ENCODE data around the gene KCNK13. TPM values are rescaled to one million over a fixed set of nuclear protein-coding genes. Genes with fewer than 3 reads are reported as not detected.

The KCNK13 gene
- total RNA-seq, 1 donor from 2014 or later = 0.62 TPM

DNA sequence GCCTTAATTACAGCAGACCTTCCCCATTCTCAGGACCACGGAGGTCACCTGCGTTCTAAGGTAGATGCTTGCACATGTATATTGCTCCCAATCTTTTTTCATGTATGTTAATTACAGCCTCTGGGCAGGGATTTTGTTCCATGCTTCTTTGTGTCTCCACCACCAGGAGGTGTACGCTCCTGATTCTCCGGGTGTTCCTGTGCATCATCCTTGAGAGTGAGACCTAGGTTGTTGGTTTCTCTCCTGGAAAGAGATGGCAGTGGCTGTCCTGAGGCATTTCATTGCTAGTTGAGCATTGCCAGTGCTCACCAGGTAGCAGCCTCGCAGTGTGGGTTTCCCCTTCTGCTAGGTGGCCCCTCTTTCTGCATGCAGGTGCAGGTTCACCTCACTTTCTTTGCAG, 52.8 kb downstream of the KCNK13 start:
- intact Hi-C loops (cut with DNase I) = no loop called here
- no peak for DNase-seq (ENCODE audit: low spot score)

GRCh38 chr14:90115780-90116179, 54.0 kb downstream of the KCNK13 start:
- intact Hi-C loops (cut with DNase I) = no loop called here

DNA sequence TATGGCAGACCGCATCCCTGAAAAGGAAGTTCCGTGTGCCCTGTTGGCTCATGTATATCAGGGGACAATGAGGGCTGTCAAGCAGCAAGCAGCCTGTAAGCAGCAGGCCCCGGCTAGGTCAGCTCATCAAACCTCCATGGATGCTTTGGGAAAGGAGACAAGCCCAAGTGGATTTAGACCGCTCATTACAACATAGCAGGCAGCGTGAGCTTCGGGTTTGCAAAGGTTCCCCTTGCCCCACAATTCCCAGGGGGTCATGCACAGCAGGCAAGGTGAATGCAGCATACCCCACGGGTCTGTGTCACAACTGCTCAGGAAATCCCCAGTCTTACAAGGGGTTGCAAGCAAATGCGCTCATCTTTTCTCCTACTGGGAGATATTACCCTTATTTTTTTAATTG, 54.6 kb downstream of the KCNK13 start:
- DNase-seq (ENCODE audit: low spot score) = no peak
- intact Hi-C loops (cut with DNase I) = no loop called here

More at GRCh38 chr14:90115780-90116179, 54.0 kb downstream of the KCNK13 start:
- no peak for DNase-seq (ENCODE audit: low spot score)

GRCh38 chr14:90118027-90118426, 56.2 kb downstream of the KCNK13 start:
- intact Hi-C loops (cut with DNase I) = no loop called here
- no peak for DNase-seq (ENCODE audit: low spot score)

- DNase-seq (ENCODE audit: low spot score) = no peak
- intact Hi-C loops (cut with DNase I) = no loop called here
Observed at GRCh38 chr14:90126260-90126659, 64.5 kb downstream of the KCNK13 start.

- intact Hi-C loops (cut with DNase I) = no loop called here
- no peak for DNase-seq (ENCODE audit: low spot score)
Observed at GRCh38 chr14:90132821-90133570, 71.2 kb downstream of the KCNK13 start.

- DNase-seq (ENCODE audit: low spot score) = no peak
- intact Hi-C loops (cut with DNase I) = no loop called here
Observed at GRCh38 chr14:90136904-90137303, 75.1 kb downstream of the KCNK13 start.

DNA sequence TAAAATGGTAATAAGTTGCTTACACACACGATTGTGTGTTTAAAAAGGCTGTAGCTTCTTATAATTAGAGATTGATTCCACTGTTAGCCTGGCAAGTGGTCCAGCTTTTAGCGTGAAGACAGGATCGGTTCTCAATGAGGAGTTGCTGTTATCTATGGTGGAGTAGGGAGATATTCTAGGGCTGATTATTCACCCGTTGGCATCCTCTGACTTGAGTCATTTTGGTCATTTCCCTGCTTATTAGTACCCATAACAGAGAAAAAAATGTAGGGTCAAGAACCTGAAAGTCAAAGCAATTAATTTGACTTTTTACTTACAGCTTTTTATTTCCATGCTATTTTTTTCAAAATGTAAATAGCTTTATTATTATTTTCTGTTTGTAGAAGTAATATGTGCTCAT, 76.0 kb downstream of the KCNK13 start:
- intact Hi-C loops (cut with DNase I) = no loop called here
- DNase-seq (ENCODE audit: low spot score) = no peak

DNA sequence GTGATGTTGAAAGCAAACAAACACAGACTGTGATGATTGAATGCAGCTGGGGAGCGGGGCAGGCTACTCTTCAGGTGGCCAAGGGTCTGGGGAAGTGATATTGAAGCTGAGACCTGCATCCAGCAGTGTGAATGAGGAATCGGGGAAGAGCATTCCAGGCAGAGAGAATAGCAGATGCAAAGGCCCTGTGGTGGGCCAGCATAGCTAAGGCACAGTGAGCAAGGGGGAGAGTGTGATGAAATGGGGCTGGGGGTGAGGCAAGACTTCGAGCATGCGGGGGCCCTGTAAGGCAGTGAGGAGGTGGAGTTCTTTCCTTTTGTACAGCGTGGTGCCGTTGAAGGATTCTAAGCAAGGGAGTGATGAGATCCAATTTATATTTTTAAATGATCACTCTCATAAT, 77.4 kb downstream of the KCNK13 start:
- DNase-seq (ENCODE audit: low spot score) = no peak
- intact Hi-C loops (cut with DNase I) = no loop called here

GRCh38 chr14:90140298-90140955, 78.6 kb downstream of the KCNK13 start:
- intact Hi-C loops (cut with DNase I) = no loop called here
- no peak for DNase-seq (ENCODE audit: low spot score)

- intact Hi-C loops (cut with DNase I) = no loop called here
- no peak for DNase-seq (ENCODE audit: low spot score)
Observed at GRCh38 chr14:90140956-90141316, 79.1 kb downstream of the KCNK13 start.

DNA sequence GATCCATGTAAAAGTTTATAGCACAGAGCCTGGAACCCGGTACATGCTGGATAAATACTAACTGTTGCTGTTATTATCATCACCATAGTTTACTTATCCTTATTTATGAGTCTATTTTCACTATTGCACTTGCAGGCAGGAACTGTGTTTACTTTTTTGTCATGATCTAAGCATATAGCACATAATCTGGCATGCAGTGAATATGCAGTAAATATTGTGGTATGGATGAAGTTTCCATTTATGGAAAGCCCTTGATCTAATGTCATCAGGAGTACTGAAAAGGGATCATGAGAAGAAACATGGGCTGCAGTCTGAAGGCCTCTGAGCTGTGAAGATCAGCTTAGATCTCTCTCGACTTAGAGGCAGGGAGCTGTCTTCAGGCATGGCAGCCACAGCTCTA, 91.6 kb downstream of the KCNK13 start:
- DNase-seq (ENCODE audit: low spot score) = no peak
- intact Hi-C loops (cut with DNase I) = no loop called here

GRCh38 chr14:90154110-90154509, 92.3 kb downstream of the KCNK13 start:
- intact Hi-C loops (cut with DNase I) = no loop called here
- no peak for DNase-seq (ENCODE audit: low spot score)

- intact Hi-C loops (cut with DNase I) = no loop called here
- DNase-seq (ENCODE audit: low spot score) = no peak
Observed at GRCh38 chr14:90159146-90159545, 97.4 kb downstream of the KCNK13 start.

GRCh38 chr14:90159688-90160087, 97.9 kb downstream of the KCNK13 start:
- intact Hi-C loops (cut with DNase I) = no loop called here
- no peak for DNase-seq (ENCODE audit: low spot score)

GRCh38 chr14:90161129-90161528, 99.3 kb downstream of the KCNK13 start:
- DNase-seq (ENCODE audit: low spot score) = no peak
- intact Hi-C loops (cut with DNase I) = no loop called here

DNA sequence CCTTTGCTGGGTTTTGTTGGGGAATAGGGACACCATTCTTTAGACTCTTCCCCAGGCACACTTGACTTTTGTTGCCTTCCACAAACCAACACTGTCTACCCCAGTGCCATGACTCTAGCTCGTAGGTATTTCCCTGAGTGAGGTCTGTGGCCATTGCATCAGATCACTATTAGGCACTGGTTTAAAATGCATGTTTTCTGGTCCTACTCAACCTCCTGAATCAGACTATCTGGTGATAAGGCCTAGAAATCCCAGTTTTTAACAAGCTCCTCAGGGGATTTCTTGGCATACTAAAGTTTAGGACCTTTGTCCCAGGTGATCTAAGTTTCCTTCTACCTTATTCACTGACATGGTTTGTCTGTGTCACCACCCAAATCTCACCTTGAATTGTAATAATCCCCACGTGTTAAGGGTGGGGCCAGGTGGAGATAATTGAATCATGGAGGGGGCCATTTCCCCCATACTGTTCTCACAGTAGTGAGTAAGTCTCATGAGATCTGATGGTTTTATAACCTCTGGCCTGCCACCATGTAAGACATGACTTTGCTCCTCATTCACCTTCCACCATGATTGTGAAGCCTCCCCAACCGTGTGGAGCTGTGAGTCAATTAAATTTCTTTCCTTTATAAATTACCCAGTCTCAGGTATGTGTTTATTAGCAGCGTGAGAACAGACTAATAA, 106.8 kb downstream of the KCNK13 start:
- intact Hi-C loops (cut with DNase I) = no loop called here
- no peak for DNase-seq (ENCODE audit: low spot score)

GRCh38 chr14:90175631-90176030, 113.8 kb downstream of the KCNK13 start:
- no peak for DNase-seq (ENCODE audit: low spot score)
- intact Hi-C loops (cut with DNase I) = no loop called here

DNA sequence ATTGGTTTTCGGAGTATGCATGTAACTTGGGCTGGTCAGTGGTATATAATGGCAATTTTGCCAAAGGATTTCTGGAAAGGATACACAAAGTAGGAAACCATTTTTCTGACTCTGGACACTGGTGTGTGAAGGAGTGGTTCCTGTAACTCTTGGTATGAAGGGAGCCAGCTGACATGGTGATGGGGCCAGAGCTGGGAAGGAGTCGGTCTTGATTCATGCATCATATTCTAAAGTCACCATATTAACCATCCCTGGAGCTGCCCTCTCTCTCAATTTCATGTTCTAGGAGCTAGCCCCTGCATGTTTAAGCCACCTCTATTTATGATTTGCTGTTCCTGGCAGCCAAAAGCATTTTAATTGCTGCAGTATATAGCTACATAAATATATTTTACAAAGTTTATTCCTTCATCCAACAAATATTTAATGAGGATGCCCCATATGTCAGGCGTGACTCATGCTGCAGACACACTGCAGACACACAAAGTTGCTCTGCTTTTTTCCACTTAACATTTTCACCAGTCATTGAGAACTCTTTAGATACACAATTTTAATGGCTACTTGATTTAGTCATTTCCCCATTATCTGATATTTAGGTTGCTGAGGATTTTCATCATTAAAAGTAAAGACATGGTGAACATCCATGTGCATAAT, 115.9 kb downstream of the KCNK13 start:
- no peak for DNase-seq (ENCODE audit: low spot score)
- intact Hi-C loops (cut with DNase I) = no loop called here

GRCh38 chr14:90179357-90179756, 117.6 kb downstream of the KCNK13 start:
- intact Hi-C loops (cut with DNase I) = no loop called here

More at GRCh38 chr14:90179357-90179756, 117.6 kb downstream of the KCNK13 start:
- no peak for DNase-seq (ENCODE audit: low spot score)

Data from cardiac septum (tissue), 1 donor.